ENCODE results near the gene EFEMP2.

EFEMP2 gene

GRCh38 chr11:65856689-65857499, 15.7 kb downstream of the EFEMP2 start:
- peak overlapping the region; percentile 97 to 98 for H3K4me3 ChIP-seq (ENCODE audit: low read depth in 1 of 2, low read length in 1 of 2)
- H3K36me3 ChIP-seq: peaks cover 45% of the 10 kb centered on the region
- no peaks in the 10 kb centered on the region for H3K9me3 ChIP-seq
- peaks cover 62 to 63% of the 10 kb centered on the region in 2 experiments for H3K4me1 ChIP-seq (ENCODE audit: control insufficient read depth in 1 of 2, insufficient read depth in 1 of 2, low read depth in 1 of 2, low read length in 1 of 2)
- no peaks in the 10 kb centered on the region for H3K27me3 ChIP-seq
- peak overlapping the region; percentile 96 for H3K27ac ChIP-seq
- peak; percentile 23 for TF ChIP-seq CTCF (IDR thresholded peaks at IDR 0.05)

GRCh38 chr11:65855927-65856363, 16.7 kb downstream of the EFEMP2 start:
- H3K4me3 ChIP-seq (ENCODE audit: low read depth in 1 of 2, low read length in 1 of 2): peak overlapping the region; percentile 97 to 98
- no peaks in the 10 kb centered on the region for H3K9me3 ChIP-seq
- H3K4me1 ChIP-seq (ENCODE audit: control insufficient read depth in 1 of 2, insufficient read depth in 1 of 2, low read depth in 1 of 2, low read length in 1 of 2): peaks cover 52 to 54% of the 10 kb centered on the region in 2 experiments
- no peak for TF ChIP-seq CTCF (IDR thresholded peaks at IDR 0.05)
- peak overlapping the region; percentile 96 for H3K27ac ChIP-seq
- peaks cover 54% of the 10 kb centered on the region for H3K36me3 ChIP-seq
- H3K27me3 ChIP-seq: no peaks in the 10 kb centered on the region

- peak overlapping the region; percentile 96 for H3K27ac ChIP-seq
- peaks cover 46 to 51% of the 10 kb centered on the region in 2 experiments for H3K4me1 ChIP-seq (ENCODE audit: control insufficient read depth in 1 of 2, insufficient read depth in 1 of 2, low read depth in 1 of 2, low read length in 1 of 2)
- H3K4me3 ChIP-seq (ENCODE audit: low read depth in 1 of 2, low read length in 1 of 2): peak overlapping the region in 1 of 2 experiments; percentile 97
Measured at GRCh38 chr11:65854852-65855837, 17.5 kb downstream of the EFEMP2 start.

GRCh38 chr11:65854161-65854592, 18.4 kb downstream of the EFEMP2 start:
- Histone ChIP-seq H3K27me3 (no peaks in the 10 kb centered on the region), H3K27ac (peak overlapping the region; percentile 96), H3K9me3 (no peaks in the 10 kb centered on the region), H3K36me3 (peaks cover 66% of the 10 kb centered on the region), H3K4me1 (ENCODE audit: control insufficient read depth in 1 of 2, insufficient read depth in 1 of 2, low read depth in 1 of 2, low read length in 1 of 2) (peaks cover 38 to 43% of the 10 kb centered on the region in 2 experiments), H3K4me3 (ENCODE audit: low read depth in 1 of 2, low read length in 1 of 2) (no peak overlapping the region)
- no peak for TF ChIP-seq CTCF (IDR thresholded peaks at IDR 0.05)

More at GRCh38 chr11:65854852-65855837, 17.5 kb downstream of the EFEMP2 start:
- Histone ChIP-seq H3K27me3 (no peaks in the 10 kb centered on the region), H3K9me3 (no peaks in the 10 kb centered on the region), H3K36me3 (peaks cover 62% of the 10 kb centered on the region)
- no peak for TF ChIP-seq CTCF (IDR thresholded peaks at IDR 0.05)

GRCh38 chr11:65853246-65853979, 19.2 kb downstream of the EFEMP2 start:
- TF ChIP-seq CTCF (IDR thresholded peaks at IDR 0.05): no peak
- Histone ChIP-seq H3K9me3 (no peaks in the 10 kb centered on the region), H3K27ac (peak overlapping the region; percentile 96), H3K27me3 (no peaks in the 10 kb centered on the region), H3K4me3 (ENCODE audit: low read depth in 1 of 2, low read length in 1 of 2) (no peak overlapping the region), H3K4me1 (ENCODE audit: control insufficient read depth in 1 of 2, insufficient read depth in 1 of 2, low read depth in 1 of 2, low read length in 1 of 2) (peaks cover 31 to 35% of the 10 kb centered on the region in 2 experiments), H3K36me3 (peaks cover 66% of the 10 kb centered on the region)

All from neutrophil (primary cell).